C4-2B (cell line): Measurements from ENCODE around the gene TMPO.
"Not testable (repeated sequence)": the region's sequence is repeated elsewhere in the genome, so short reads cannot be mapped to it uniquely, and the experiment has no call there.

ENCODE experiments used
- H3K27ac ChIP-seq: fragments of 450-650 bp; 2 replicates; pipeline ENCODE4 v1.5.1; 2017
- CTCF ChIP-seq: fragments of 450-650 bp; conservative IDR thresholded peaks from 2 replicates; pipeline ENCODE4 v1.5.1; 2017; ENCODE audit warnings: mild to moderate bottlenecking
- ZFX ChIP-seq: fragments of 450-650 bp; IDR thresholded peaks from 2 replicates; pipeline ENCODE4 v1.6.1; 2017

Gene TMPO

GRCh38 chr12:98582093-98582492 is 66.7 kb downstream of the TMPO start:
- no peak overlapping the region for H3K27ac ChIP-seq
- TF ChIP-seq CTCF (no peak), ZFX (no peak)

GRCh38 chr12:98587084-98587483 is 71.7 kb downstream of the TMPO start:
- no peak overlapping the region for H3K27ac ChIP-seq
- no peak for TF ChIP-seq ZFX
- TF ChIP-seq CTCF: no peak

GRCh38 chr12:98591209-98591608 is 75.8 kb downstream of the TMPO start:
- no peak overlapping the region for H3K27ac ChIP-seq
- no peak for TF ChIP-seq ZFX
- TF ChIP-seq CTCF: no peak

GRCh38 chr12:98592825-98593322 is 77.5 kb downstream of the TMPO start:
- TF ChIP-seq ZFX: no peak
- TF ChIP-seq CTCF: no peak
- H3K27ac ChIP-seq: peak overlapping the region; percentile 99

- peak within 1 kb of the TSS; percentile 99 for H3K27ac ChIP-seq
- no peak for TF ChIP-seq CTCF
- TF ChIP-seq ZFX: peak; percentile 89
Measured at GRCh38 chr12:98593351-98594049, 78.1 kb downstream of the TMPO start, which contains the start of gene SLC25A3. Gene SLC25A3 (plus strand): TSS chr12:98593686. CDS start chr12:98593979, 293 bp downstream.

- H3K27ac ChIP-seq: peak overlapping the region; percentile 99
- TF ChIP-seq CTCF (no peak), ZFX (peak; percentile 78)
Measured at GRCh38 chr12:98594050-98594835, 78.9 kb downstream of the TMPO start.

- TF ChIP-seq CTCF (no peak), ZFX (no peak)
- H3K27ac ChIP-seq: no peak overlapping the region
Measured at GRCh38 chr12:98595243-98595988, 80.0 kb downstream of the TMPO start.

- H3K27ac ChIP-seq: not testable (repeated sequence)
Measured at GRCh38 chr12:98597313-98597712, 81.9 kb downstream of the TMPO start.
